Activated naive CD4-positive, alpha-beta T cell treated with anti-CD3 and anti-CD28 coated beads for 36 hours (primary cell): ENCODE measurements around the gene TTC4. TPM values are rescaled to one million over a fixed set of nuclear protein-coding genes. Genes with fewer than 3 reads are reported as not detected.

Source experiments
- CTCF ChIA-PET: fragments of 350-600 bp; sonication (Branson Sonifier 250); formaldehyde crosslinking; loops from one replicate; lab custom pipeline; 2021; ENCODE audit warnings: antibody characterized with exemption; lab: Charles Lee
- DNase-seq: peaks from one replicate; pipeline ENCODE4 v3.0.0-alpha.2; 2020
- H3K27ac Mint-ChIP-seq: one replicate; pipeline ENCODE4 v1.8.0; 2021; ENCODE audit warnings: mild to moderate bottlenecking, mixed read lengths
- H3K27me3 Mint-ChIP-seq: one replicate; pipeline ENCODE4 v1.8.0; 2021; ENCODE audit warnings: low read depth, mixed read lengths
- H3K36me3 Mint-ChIP-seq: one replicate; pipeline ENCODE4 v1.8.0; 2021; ENCODE audit warnings: low read depth, mixed read lengths
- H3K4me1 Mint-ChIP-seq: one replicate; pipeline ENCODE4 v1.8.0; 2021; ENCODE audit warnings: low read depth, mixed read lengths
- H3K4me3 Mint-ChIP-seq: one replicate; pipeline ENCODE4 v1.8.0; 2021; ENCODE audit warnings: mild to moderate bottlenecking, moderate library complexity, mixed read lengths
- H3K9me3 Mint-ChIP-seq: one replicate; pipeline ENCODE4 v1.8.0; 2021; ENCODE audit warnings: mixed read lengths
- intact Hi-C: fragments of 100-400 bp; cut with micrococcal nuclease; formaldehyde crosslinking; loops from one replicate; pipeline ENCODE4 v1.15.1; 2023
- total RNA-seq, 2 experiments: library from RNA; stranded (reverse); gene quantifications; one replicate each; pipeline ENCODE4 v1.2.3, GENCODE V29; 2021

Gene TTC4
- total RNA-seq, 2 experiments from 2014 or later, result 26.3 to 30.2 TPM

- Mint-ChIP-seq H3K36me3 (peaks cover 39% of the 10 kb centered on the region), H3K27ac (no peak overlapping the region), H3K27me3 (no peaks in the 10 kb centered on the region), H3K4me3 (no peak overlapping the region), H3K4me1 (no peaks in the 10 kb centered on the region), H3K9me3 (no peaks in the 10 kb centered on the region)
- no peak for DNase-seq
- CTCF ChIA-PET, result no interaction called here
- intact Hi-C loops, result no loop called here
Measured at GRCh38 chr1:54738244-54738643, 22.6 kb downstream of the TTC4 start.

GRCh38 chr1:54741531-54741930 lies 25.9 kb downstream of the TTC4 start:
- no peak overlapping the region for H3K4me3 Mint-ChIP-seq
- no peaks in the 10 kb centered on the region for H3K4me1 Mint-ChIP-seq
- intact Hi-C loops, result no loop called here
- H3K27ac Mint-ChIP-seq, result no peak overlapping the region
- peaks cover 29% of the 10 kb centered on the region for H3K36me3 Mint-ChIP-seq
- no peak for DNase-seq
- H3K9me3 Mint-ChIP-seq, result no peaks in the 10 kb centered on the region
- CTCF ChIA-PET, result no interaction called here
- H3K27me3 Mint-ChIP-seq, result no peaks in the 10 kb centered on the region

- H3K27ac Mint-ChIP-seq, result no peak overlapping the region
- CTCF ChIA-PET, result no interaction called here
- intact Hi-C loops, result no loop called here
- H3K4me1 Mint-ChIP-seq, result no peaks in the 10 kb centered on the region
- DNase-seq, result no peak
- no peaks in the 10 kb centered on the region for H3K9me3 Mint-ChIP-seq
- no peaks in the 10 kb centered on the region for H3K27me3 Mint-ChIP-seq
- peaks cover 23% of the 10 kb centered on the region for H3K36me3 Mint-ChIP-seq
- H3K4me3 Mint-ChIP-seq, result no peak overlapping the region
Measured at GRCh38 chr1:54742282-54742681, 26.6 kb downstream of the TTC4 start.

- CTCF ChIA-PET, result no interaction called here
- intact Hi-C loops, result no loop called here
- H3K4me3 Mint-ChIP-seq, result no peak overlapping the region
- no peak for DNase-seq
- H3K4me1 Mint-ChIP-seq, result no peaks in the 10 kb centered on the region
- no peak overlapping the region for H3K27ac Mint-ChIP-seq
- no peaks in the 10 kb centered on the region for H3K9me3 Mint-ChIP-seq
- H3K36me3 Mint-ChIP-seq, result peaks cover 16% of the 10 kb centered on the region
- H3K27me3 Mint-ChIP-seq, result no peaks in the 10 kb centered on the region
Measured at GRCh38 chr1:54743416-54744226, 28.0 kb downstream of the TTC4 start.

- intact Hi-C loops, result no loop called here
- Mint-ChIP-seq H3K27me3 (no peaks in the 10 kb centered on the region), H3K27ac (no peak overlapping the region), H3K9me3 (no peaks in the 10 kb centered on the region), H3K4me1 (no peaks in the 10 kb centered on the region), H3K4me3 (no peak overlapping the region), H3K36me3 (peaks cover 10% of the 10 kb centered on the region)
- CTCF ChIA-PET, result interaction anchor here (0.7 kb wide), 1 partner anchor 25 kb away, joined by 3 read pairs; no protein-coding TSS in a partner anchor
- DNase-seq, result no peak
Measured at GRCh38 chr1:54744696-54745095, 29.0 kb downstream of the TTC4 start.

GRCh38 chr1:54745274-54745673 lies 29.6 kb downstream of the TTC4 start:
- Mint-ChIP-seq H3K27me3 (no peaks in the 10 kb centered on the region), H3K9me3 (no peaks in the 10 kb centered on the region), H3K4me3 (no peak overlapping the region), H3K4me1 (no peaks in the 10 kb centered on the region), H3K36me3 (peaks cover 10% of the 10 kb centered on the region), H3K27ac (no peak overlapping the region)
- intact Hi-C loops, result no loop called here
- CTCF ChIA-PET, result interaction anchor here (0.7 kb wide), 1 partner anchor 26 kb away, joined by 3 read pairs; no protein-coding TSS in a partner anchor
- no peak for DNase-seq

GRCh38 chr1:54745864-54746263 lies 30.2 kb downstream of the TTC4 start:
- Mint-ChIP-seq H3K36me3 (peaks cover 10% of the 10 kb centered on the region), H3K4me3 (no peak overlapping the region), H3K27me3 (no peaks in the 10 kb centered on the region), H3K9me3 (no peaks in the 10 kb centered on the region), H3K4me1 (no peaks in the 10 kb centered on the region), H3K27ac (no peak overlapping the region)
- no peak for DNase-seq
- intact Hi-C loops, result no loop called here
- CTCF ChIA-PET, result no interaction called here

- intact Hi-C loops, result no loop called here
- Mint-ChIP-seq H3K4me3 (no peak overlapping the region), H3K27ac (no peak overlapping the region), H3K36me3 (no peaks in the 10 kb centered on the region), H3K9me3 (no peaks in the 10 kb centered on the region), H3K4me1 (no peaks in the 10 kb centered on the region), H3K27me3 (no peaks in the 10 kb centered on the region)
- CTCF ChIA-PET, result interaction anchor here (1.0 kb wide), 1 partner anchor 21 kb away, joined by 3 read pairs; no protein-coding TSS in a partner anchor
- DNase-seq, result no peak
Measured at GRCh38 chr1:54748094-54748835, 32.6 kb downstream of the TTC4 start.

- no peaks in the 10 kb centered on the region for H3K36me3 Mint-ChIP-seq
- H3K4me3 Mint-ChIP-seq, result no peak overlapping the region
- no peaks in the 10 kb centered on the region for H3K4me1 Mint-ChIP-seq
- H3K27me3 Mint-ChIP-seq, result no peaks in the 10 kb centered on the region
- no peaks in the 10 kb centered on the region for H3K9me3 Mint-ChIP-seq
- no peak for DNase-seq
- intact Hi-C loops, result no loop called here
- H3K27ac Mint-ChIP-seq, result no peak overlapping the region
- CTCF ChIA-PET, result no interaction called here
Measured at GRCh38 chr1:54750596-54750995, 34.9 kb downstream of the TTC4 start.

GRCh38 chr1:54751426-54751825 lies 35.8 kb downstream of the TTC4 start:
- H3K9me3 Mint-ChIP-seq, result no peaks in the 10 kb centered on the region
- H3K27me3 Mint-ChIP-seq, result no peaks in the 10 kb centered on the region
- H3K27ac Mint-ChIP-seq, result no peak overlapping the region
- intact Hi-C loops, result no loop called here
- H3K36me3 Mint-ChIP-seq, result no peaks in the 10 kb centered on the region
- no peak for DNase-seq
- CTCF ChIA-PET, result interaction anchor here (1.0 kb wide), 1 partner anchor 49 kb away, joined by 3 read pairs; the partner anchor contains the start of gene TTC22
- H3K4me3 Mint-ChIP-seq, result no peak overlapping the region
- H3K4me1 Mint-ChIP-seq, result no peaks in the 10 kb centered on the region

- no peak overlapping the region for H3K4me3 Mint-ChIP-seq
- intact Hi-C loops, result no loop called here
- H3K27me3 Mint-ChIP-seq, result no peaks in the 10 kb centered on the region
Measured at GRCh38 chr1:54754045-54754444, 38.4 kb downstream of the TTC4 start.

GRCh38 chr1:54754486-54755285 lies 39.0 kb downstream of the TTC4 start:
- Mint-ChIP-seq H3K36me3 (peaks cover 11% of the 10 kb centered on the region), H3K27ac (no peak overlapping the region), H3K4me1 (no peaks in the 10 kb centered on the region), H3K9me3 (no peaks in the 10 kb centered on the region), H3K27me3 (no peaks in the 10 kb centered on the region), H3K4me3 (no peak overlapping the region)
- intact Hi-C loops, result no loop called here
- no peak for DNase-seq
- CTCF ChIA-PET, result no interaction called here

More at GRCh38 chr1:54754045-54754444, 38.4 kb downstream of the TTC4 start:
- Mint-ChIP-seq H3K27ac (no peak overlapping the region), H3K9me3 (no peaks in the 10 kb centered on the region), H3K4me1 (no peaks in the 10 kb centered on the region), H3K36me3 (peaks cover 8% of the 10 kb centered on the region)
- CTCF ChIA-PET, result no interaction called here
- no peak for DNase-seq
